Prostate gland (tissue), 2 donors: Measurements from ENCODE around the gene EHBP1.

Source experiments
- POLR2A ChIP-seq: fragments of 450-650 bp; IDR thresholded peaks from one replicate; pipeline ENCODE4 v1.6.1; 2016; ENCODE audit warnings: antibody characterized with exemption, mild to moderate bottlenecking
- POLR2AphosphoS5 ChIP-seq: sonication (generic); formaldehyde crosslinking; IDR thresholded peaks from one replicate; pipeline ENCODE4 v1.6.1; 2017; ENCODE audit warnings: antibody characterized with exemption
- TF ChIP-seq, protein P1 (sequence below), 4 experiments: fragments of 200-600 bp in 2 of 4; fragments of 450-650 bp in 2 of 4; sonication (generic) in 2 of 4; IDR thresholded peaks; 1 replicate in 3 of 4; 2 replicates in 1 of 4; pipeline ENCODE4 v1.5.1; 2016 to 2019; ENCODE audit warnings: antibody characterized with exemption in 4 of 4, mild to moderate bottlenecking in 2 of 4, moderate library complexity in 2 of 4

GRCh38 chr2:62998949-62999348, 293.4 kb downstream of the EHBP1 start:
- TF ChIP-seq, protein P1, sequence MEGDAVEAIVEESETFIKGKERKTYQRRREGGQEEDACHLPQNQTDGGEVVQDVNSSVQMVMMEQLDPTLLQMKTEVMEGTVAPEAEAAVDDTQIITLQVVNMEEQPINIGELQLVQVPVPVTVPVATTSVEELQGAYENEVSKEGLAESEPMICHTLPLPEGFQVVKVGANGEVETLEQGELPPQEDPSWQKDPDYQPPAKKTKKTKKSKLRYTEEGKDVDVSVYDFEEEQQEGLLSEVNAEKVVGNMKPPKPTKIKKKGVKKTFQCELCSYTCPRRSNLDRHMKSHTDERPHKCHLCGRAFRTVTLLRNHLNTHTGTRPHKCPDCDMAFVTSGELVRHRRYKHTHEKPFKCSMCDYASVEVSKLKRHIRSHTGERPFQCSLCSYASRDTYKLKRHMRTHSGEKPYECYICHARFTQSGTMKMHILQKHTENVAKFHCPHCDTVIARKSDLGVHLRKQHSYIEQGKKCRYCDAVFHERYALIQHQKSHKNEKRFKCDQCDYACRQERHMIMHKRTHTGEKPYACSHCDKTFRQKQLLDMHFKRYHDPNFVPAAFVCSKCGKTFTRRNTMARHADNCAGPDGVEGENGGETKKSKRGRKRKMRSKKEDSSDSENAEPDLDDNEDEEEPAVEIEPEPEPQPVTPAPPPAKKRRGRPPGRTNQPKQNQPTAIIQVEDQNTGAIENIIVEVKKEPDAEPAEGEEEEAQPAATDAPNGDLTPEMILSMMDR (IDR thresholded peaks at IDR 0.05): no peak
- TF ChIP-seq POLR2A (no peak), POLR2AphosphoS5 (no peak)
